CD4-positive, alpha-beta T cell treated with Interleukin-10 for 1 hour (primary cell): ENCODE measurements around the gene SLC6A2.

ENCODE experiments used
- DNase-seq: peaks from one replicate; pipeline ENCODE4 v3.0.0-alpha.2; 2020

SLC6A2 gene

GRCh38 chr16:55647798-55648197, 8.0 kb upstream of the SLC6A2 start:
- DNase-seq, result no peak

- no peak for DNase-seq
Observed at GRCh38 chr16:55651841-55652824, 3.7 kb upstream of the SLC6A2 start.

- DNase-seq, result no peak
Observed at GRCh38 chr16:55653106-55653505, 2.7 kb upstream of the SLC6A2 start.

GRCh38 chr16:55655381-55655896, 349 bp upstream of the SLC6A2 start:
- no peak for DNase-seq

- DNase-seq, result no peak
Observed at GRCh38 chr16:55656691-55657092, 904 bp downstream of the SLC6A2 start.

- DNase-seq, result no peak
Observed at GRCh38 chr16:55657616-55658015, 1.8 kb downstream of the SLC6A2 start.

- DNase-seq, result no peak
Observed at GRCh38 chr16:55658898-55659420, 3.2 kb downstream of the SLC6A2 start.

- no peak for DNase-seq
Observed at GRCh38 chr16:55660026-55660425, 4.2 kb downstream of the SLC6A2 start.

- DNase-seq, result no peak
Observed at GRCh38 chr16:55660828-55661227, 5.0 kb downstream of the SLC6A2 start.

GRCh38 chr16:55661941-55662643, 6.3 kb downstream of the SLC6A2 start:
- no peak for DNase-seq

- no peak for DNase-seq
Observed at GRCh38 chr16:55662644-55663031, 6.8 kb downstream of the SLC6A2 start.

GRCh38 chr16:55663225-55663624, 7.4 kb downstream of the SLC6A2 start:
- no peak for DNase-seq

- no peak for DNase-seq
Observed at GRCh38 chr16:55663765-55664677, 8.2 kb downstream of the SLC6A2 start.

- DNase-seq, result no peak
Observed at GRCh38 chr16:55664786-55665407, 9.1 kb downstream of the SLC6A2 start.

GRCh38 chr16:55665511-55665910, 9.7 kb downstream of the SLC6A2 start:
- no peak for DNase-seq

- no peak for DNase-seq
Observed at GRCh38 chr16:55666012-55666411, 10.2 kb downstream of the SLC6A2 start.

GRCh38 chr16:55667753-55668152, 12.0 kb downstream of the SLC6A2 start:
- no peak for DNase-seq

GRCh38 chr16:55668340-55669281, 12.8 kb downstream of the SLC6A2 start:
- DNase-seq, result no peak

- no peak for DNase-seq
Observed at GRCh38 chr16:55671206-55671973, 15.6 kb downstream of the SLC6A2 start.

GRCh38 chr16:55671974-55672280, 16.1 kb downstream of the SLC6A2 start:
- no peak for DNase-seq
